NCI-H69 (cell line): ENCODE data around the gene TSPYL4.

Experiments used
- DNase-seq: peaks from one replicate; lab custom pipeline; 2025; lab: John Stamatoyannopoulos, UW

Gene TSPYL4

DNA sequence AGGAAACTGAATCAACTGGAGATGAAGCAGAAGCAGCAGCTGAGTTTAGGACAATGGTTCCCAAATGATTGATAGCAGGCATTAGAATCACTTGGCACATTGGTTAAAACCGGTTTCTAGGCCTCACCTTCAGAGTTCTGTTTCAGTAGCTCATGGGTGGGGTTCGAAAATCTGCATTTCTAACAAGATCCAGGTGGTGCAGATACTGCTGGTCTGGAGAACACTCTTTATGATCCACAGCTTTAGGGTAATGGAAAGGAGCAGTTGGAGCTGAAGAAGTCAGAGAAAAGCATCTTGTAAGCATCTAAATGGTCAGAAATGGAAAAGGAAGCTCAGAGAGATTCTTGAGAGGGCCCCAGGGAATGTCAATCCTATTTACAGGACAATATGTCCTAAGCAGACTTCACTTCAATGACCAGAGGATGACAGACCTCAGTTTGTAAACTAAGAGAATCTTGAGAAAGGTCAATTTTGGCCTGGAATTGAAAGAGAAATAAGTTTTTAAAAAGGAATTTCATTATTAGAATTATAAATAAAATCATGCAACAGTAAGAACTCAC lies 17.4 kb upstream of the TSPYL4 start:
- DNase-seq: no peak

DNA sequence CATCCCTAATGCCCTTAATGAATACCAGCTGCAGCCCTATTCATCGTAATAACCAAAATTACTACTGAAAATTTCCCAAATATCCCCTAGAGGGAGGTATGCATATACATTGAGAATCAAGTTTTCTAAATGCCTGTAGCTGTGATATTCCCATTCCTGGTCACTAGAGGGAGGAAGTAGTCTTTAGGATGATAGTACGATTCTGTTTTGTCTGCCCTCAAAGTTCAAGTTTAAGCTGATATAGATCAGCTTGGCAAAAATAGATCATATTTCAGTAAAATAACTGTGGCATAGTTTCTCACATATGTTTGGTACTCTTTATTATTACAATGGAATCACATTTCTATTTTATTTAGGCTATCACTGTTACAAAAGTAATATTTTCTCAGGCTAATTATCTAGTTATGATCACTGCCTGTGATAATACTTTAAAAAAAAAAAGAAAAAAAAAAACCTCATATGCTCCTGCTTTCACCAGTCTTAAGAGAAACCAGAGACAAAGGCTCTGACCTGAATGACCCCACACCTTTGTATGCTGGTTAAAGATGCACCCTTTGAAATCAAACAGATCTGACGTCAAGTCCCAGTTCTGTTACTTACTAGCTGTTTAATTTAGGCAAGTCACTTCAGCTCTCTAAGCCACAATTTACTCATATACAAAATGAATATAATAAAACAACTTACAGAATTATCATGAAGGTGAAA lies 14.9 kb upstream of the TSPYL4 start:
- peak; percentile 83 for DNase-seq

DNA sequence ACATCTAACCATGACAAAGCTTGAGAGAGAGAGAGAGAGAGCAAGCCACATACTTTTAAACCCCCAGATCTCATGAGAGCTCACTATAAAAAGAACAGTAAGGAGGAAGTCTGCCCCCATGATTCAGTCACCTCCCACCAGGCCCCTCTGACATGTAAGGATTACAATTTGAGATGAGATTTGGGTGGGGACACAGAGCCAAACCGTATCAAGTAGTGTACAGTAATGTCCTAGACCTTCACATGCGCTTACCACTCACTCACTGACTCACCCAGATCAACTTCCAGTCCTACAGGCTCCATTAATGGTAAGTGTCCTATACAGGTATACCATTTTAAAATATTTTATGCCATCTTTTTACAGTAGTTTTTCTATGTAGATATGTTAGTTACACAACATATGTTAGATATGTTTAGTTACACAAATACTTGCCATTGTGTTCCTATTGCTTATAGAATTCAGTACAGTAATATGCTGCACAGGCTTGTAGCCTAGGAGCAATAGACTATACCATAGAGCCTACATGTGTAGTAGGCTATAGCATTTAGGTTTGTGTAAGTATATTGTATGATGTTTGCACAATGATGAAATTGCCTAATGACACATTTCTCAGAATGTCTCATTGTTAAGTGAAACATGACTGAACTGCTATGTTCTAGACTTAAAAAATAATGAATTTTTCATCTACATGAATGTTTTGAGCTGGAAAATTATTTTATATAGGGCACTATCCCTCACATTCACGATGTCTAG lies 14.1 kb upstream of the TSPYL4 start:
- no peak for DNase-seq

DNA sequence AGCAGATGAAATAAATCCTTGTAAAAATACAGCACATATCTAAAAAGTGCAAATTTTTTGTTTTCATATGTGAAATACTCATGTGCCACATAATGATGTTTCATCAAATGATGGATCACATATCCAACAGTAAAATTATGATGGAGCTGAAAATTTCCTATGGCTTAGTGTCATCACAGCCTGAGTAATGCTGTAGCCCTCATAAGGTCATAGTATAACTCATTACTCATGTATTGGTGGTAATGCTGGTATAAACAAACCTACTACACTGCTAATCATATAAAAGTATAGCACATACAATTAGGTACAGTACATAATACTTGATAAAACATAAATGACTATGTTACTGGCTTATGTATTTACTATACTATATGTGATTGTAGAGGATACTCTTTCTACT lies 12.9 kb upstream of the TSPYL4 start:
- DNase-seq: no peak

DNA sequence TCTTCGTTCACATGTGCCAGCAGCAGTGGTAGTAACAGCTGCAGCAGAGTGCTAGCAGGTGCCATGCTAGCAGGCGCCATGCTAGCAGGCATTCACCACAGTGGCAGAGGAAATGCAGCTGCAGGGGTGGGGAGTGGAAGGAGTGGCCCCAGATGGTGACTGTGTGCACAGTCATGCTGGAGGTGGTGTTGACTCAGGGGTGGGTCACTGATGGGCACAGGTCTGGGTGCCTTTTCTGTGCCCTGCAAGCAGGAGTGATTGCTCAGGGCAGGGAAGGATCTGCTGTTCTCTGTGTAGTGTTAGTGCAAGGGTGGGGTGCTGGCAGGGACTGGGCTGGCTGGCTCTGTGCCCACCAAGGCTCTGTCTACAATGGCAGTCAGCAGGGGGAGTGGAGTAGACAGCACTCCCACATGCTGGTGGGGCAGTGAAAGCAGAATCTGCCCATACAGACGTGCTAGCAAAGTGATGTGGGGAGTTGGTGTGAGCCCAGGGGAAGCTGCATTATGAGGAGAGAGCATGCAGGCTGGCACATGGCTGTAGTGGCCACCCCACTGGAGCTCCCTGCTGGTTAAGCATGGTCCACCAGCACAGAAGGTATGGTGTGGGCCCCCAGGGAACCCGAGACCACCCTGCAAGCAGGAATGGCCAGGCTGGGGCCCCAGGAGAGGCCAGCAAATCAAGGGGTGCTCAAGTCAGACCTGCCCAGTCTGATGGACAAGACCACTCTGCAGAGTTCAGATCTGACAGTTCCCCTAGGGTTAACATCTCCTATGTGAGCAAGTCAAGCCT lies 11.4 kb upstream of the TSPYL4 start:
- DNase-seq: peak; percentile 95

DNA sequence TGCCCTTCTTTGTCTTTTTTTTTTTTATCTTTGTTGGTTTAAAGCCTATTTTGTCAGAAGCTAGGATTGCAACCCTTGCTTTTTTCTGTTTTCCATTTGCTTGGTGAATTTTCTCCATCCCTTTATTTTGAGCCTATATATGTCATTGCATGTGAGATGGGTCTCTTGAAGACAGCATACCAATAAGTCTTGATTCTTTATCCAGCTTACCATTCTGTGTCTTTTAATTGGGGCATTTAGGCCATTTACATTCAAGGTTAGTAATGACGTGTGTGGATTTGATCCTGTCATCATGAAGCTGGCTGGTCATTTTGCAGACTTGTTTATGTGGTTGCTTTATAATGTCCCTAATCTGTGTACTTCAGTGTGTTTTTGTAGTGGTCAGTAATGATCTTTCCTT lies 9.5 kb upstream of the TSPYL4 start:
- no peak for DNase-seq

DNA sequence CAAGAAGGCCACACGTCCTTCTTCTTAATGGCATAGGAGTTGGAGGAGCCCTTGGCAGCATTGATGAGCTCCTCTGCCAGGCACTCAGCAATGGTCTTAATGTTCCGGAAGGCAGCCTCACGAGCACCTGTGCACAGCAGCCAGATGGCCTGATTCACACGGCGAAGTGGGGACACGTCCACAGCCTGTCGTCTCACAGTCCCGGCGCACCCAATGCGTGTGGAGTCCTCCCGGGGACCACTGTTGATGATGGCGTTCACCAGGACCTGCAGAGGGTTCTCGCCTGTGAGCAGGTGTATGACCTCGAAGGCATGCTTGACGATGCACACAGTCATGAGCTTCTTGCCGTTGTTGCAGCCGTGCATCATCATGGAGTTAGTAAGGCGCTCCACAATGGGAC lies 4.6 kb upstream of the TSPYL4 start:
- no peak for DNase-seq

DNA sequence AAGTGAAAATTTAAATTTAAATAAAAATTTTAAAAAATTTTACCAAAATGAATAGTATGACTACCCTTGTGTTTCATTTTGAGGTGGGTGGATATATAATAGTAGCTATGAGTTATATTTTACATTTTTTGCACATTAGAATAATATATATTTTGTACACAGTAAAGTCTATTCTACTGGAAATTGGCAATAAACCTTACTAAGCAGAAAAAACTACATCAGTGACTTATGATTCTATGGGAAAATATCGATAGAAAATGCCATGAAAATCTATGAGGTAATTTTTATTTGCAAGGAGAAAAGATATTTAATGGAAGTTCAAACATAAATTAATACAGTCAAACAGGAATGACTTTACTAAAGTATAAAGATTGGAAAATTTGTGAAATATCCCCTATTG lies 2.8 kb upstream of the TSPYL4 start:
- DNase-seq: no peak

DNA sequence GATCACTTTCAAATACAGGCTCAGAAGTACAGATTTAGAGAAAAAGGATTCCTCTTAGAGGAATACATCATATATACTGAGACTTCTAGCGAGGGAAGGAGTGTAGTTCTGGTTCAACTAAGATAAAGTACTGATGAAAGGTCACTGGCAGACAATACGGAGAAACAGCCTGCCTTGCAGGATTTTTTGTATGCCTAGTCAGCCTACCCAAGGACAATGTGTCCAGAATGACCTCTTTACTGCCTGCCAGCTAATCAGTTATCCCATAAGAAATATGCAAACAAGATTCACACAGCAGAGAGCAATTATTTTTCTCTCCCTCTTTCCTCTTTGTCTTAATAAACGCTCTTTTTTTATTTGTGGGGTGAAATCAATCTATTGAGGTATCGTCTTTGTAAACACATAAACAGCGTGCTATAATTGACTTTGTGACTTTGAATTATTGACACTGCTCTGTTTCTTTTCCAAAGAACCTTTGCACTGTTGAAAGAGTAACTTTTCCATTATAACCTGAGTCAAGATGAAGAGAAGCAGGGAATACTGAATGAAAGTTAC lies 1.4 kb upstream of the TSPYL4 start:
- peak; percentile 41 for DNase-seq

DNA sequence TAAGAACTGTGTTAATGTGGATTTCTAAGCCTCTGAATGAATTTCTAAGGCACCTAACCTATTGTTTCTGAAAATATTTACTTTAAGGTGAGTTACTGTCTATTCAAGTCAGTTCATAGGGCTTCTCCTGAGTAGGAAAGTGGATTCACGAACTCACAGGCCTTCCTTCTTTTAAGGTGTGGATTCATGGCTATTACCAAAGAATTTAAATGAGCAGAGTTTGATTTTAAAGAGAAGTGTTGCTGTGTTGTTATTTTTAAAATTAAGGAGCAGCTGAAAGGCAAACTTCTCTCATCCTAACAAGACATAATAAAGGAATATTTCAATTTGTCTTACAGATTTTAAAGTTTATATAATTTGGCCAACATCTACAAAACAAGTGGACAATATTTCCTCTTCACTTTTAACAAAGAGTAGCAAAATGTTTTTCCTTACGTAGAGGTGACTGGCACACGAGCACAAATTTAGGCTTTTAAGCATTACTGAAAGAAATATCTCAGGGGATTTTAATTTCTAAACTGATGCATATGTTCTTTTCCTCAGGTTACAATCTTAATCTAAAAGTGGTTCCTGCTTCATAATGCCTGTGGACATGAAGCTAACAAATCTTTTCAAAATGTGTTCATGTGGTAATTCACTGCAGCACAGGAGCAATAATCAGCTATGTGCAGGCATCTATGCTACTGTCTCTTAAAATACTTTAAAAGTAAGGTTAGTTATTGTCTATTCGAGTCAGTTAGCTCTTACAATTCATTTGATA lies 602 bp upstream of the TSPYL4 start:
- DNase-seq: peak; percentile 5

DNA sequence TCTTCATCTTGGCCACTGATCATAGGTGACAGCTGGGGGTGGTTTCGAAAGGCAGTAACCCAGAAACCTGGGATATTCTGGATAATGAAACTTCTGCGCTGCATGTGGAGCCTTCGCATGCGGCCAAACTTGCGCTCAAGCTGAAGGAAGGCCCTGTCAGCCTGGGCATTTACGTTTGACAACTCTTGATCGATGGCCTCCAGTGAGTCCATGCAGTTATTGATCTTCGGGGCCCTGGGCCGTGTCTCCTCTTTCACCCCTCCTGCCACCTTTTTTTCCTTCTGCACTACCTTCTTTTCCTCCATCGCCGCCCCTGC lies 729 bp downstream of the TSPYL4 start:
- no peak for DNase-seq

DNA sequence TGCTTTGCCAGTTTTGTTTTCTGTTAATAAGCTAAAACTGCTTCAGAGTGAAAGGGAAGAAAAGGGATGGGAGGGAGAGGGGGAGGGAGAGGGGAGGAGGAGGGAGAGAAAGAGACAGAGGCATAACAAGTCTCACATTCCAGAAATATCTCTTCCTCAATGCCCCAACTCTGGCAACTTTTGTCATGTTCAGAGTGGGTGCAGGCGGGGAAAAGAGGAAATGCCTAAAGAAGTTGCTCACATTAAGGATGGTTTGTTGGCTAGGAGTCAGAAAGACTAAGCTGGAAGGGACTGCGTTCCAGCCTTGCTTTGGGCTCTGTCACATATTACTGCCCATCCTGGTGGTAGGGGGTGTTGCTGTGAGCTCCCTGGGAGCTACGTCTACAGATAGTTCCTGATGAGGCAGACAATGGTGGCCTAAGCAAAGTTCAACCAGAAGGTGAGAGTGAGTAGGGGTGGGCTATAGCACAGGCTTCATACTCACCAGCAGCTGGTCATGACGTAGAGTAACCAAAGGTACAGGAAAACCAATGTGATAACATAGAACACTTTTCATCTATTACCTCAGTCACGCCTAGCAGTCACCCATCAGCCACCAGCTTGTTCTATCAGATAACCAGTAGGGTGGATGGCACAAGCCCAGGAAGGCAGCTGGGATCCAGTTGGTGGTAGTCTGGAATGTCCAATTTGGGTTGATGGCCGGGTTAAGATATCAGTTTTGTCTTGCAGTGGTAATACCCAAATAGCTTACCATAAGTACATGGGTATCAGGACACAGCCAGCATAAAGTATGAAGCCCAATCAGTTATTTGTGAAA lies 2.1 kb downstream of the TSPYL4 start:
- no peak for DNase-seq

DNA sequence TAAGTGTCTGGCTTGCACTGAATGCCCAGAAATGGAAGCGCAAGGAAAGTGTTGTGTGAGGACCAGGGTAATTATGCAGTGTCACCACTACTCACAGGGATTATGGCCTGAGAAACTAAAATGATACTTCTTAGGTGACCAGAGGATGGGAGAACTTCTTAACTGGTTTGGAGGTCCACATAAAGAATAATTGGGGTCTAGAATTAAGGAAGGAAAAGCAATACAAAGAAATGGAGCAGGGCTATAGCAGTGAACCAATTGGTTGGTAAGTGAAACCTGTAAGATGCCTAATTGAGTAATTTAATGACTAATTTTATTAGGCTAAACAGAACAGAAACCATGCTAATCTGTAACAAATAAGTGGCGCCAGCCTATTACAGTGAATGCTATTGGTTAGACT lies 5.3 kb downstream of the TSPYL4 start:
- no peak for DNase-seq

DNA sequence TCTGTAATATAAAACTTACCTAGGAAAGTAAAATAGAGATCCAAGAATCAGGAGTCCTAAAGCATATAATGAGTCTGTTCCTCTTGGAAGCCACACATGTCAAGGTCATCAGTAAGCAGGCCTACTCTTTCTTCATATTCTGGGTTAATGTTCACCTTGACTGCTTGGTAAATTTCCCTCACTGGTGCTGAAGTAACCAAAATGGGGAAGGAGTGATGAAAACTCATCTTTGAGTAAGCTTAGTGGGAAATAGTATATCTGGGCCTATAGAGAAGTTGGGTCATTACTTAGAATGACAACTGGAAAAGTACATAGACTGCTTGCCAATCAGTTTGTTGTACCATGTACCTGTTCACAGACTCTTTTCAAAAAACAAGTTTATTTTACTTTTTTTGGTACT lies 6.6 kb downstream of the TSPYL4 start:
- DNase-seq: no peak

DNA sequence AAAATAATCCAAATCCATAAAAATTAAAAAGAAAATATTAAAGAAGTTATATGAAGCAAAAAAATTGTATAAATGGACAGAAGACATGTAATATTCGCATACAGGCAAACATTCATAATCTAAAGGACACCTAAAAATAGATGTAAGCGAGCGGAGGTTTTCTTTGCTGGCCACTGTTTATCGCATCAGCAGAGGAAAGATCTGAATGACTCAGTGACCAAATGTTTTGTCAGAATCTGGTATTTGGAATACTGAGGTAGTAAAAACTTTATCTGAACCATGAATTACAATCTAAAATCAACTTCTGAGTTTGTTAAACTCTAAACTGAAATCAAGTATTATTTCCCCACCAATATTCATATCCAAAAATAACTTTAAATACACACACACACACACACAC lies 7.8 kb downstream of the TSPYL4 start:
- DNase-seq: no peak

DNA sequence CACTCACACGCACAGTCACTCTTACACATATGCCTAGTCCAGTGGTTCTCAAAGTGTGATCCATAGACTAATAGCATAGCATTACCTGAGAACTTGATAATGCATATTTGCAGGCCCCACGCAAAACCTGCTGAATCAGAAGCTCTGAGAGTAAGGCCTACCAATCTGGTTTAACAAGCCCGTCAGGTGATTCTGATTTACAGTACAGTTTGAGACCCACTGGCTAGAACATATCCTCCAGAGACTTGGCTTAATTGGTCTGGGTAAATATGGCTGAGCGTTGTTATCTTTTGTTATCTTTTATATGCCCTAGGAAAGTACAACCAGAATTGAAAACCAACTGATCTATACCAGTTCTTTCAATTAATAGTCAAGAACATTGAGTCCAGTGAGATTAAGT lies 9.6 kb downstream of the TSPYL4 start:
- peak; percentile 79 for DNase-seq

DNA sequence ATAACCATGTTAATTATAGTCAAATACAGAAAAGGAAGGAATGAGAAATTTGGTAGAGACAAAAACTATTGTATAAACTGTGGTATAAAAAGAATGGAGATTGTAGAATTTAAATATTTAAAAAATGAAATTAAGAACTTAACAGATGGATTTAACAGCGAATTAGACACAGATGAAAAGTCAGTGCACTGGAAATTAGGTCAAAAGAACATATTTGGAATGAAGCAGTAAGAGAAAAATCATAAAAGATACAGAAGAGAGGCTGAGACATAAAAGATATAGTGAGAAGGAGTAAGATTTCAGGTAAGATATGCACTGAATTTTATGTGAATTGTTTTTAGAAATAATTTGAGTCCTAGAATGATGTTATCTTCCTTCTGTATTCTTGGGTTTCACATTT lies 14.0 kb downstream of the TSPYL4 start:
- DNase-seq: no peak

DNA sequence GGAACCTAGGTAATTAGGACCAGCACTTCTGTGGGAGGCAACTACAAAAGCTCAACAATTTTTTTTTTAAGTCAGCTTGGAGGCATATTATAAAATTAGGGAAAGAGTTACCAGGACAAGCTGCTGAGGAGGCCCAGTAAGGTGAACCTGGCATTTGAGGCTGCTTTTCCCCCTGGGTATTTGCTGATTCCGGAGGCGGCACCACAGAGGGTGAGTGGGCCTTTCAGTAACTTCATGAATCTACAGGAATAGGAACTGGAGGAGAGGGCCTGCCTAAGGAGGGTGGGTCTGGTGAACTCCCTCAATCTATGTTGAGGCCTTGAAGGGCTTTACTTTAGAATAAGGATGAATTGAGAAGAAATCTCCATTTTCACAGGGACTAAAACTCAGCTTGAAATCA lies 14.6 kb downstream of the TSPYL4 start:
- no peak for DNase-seq

DNA sequence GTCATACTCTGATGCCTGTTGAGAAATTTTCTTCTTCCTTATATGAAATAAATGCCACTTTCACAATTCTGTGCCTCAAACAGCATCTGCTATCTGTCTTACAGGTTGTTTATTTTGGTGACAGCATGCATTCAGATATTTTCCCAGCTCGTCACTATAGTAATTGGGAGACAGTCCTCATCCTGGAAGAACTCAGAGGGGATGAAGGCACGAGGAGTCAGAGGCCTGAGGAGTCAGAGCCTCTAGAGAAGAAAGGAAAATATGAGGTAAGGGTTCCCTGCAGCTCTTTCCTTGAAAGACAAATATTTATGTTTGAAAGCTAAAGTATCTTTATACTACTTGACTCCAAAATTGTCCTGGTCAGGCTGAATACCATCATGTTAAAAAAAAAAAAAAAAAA lies 15.8 kb downstream of the TSPYL4 start:
- DNase-seq: no peak

DNA sequence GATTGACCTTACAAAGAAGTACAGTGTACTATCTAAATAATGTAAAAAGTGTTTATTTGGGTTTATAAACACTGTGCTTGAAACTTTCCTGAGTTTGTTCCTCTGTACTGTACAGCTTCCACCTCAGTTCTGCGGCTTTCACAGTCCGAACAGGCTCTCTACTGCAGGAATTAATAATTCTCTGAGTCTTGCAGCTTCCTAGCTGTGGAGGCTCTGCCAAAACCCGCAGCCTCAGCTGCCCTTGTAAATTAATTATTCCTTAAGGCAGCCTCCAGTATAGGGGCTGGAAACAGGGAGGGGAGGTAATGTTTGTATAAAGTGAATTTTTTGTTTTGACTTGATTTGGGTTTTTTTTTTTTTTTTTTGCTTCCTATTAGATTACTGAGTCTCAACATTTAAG lies 19.2 kb downstream of the TSPYL4 start:
- DNase-seq: no peak
